T-helper 9 cell (primary cell): ENCODE data around the gene IGLL5.
"Not testable (repeated sequence)": the region's sequence is repeated elsewhere in the genome, so short reads cannot be mapped to it uniquely, and the experiment has no call there.

Experiments used
- DNase-seq: peaks from one replicate; pipeline ENCODE4 v3.0.0-alpha.2; 2020

Gene IGLL5

GRCh38 chr22:22884888-22885840 lies 2.5 kb upstream of the IGLL5 start:
- DNase-seq, result no peak

GRCh38 chr22:22886546-22886945 lies 1.1 kb upstream of the IGLL5 start:
- no peak for DNase-seq

- DNase-seq, result no peak
Measured at GRCh38 chr22:22888571-22889353, 1.1 kb downstream of the IGLL5 start.

- DNase-seq, result no peak
Measured at GRCh38 chr22:22890085-22890484, 2.5 kb downstream of the IGLL5 start.

GRCh38 chr22:22891139-22891621 lies 3.6 kb downstream of the IGLL5 start:
- no peak for DNase-seq

- DNase-seq, result no peak
Measured at GRCh38 chr22:22892096-22893052, 4.8 kb downstream of the IGLL5 start.

- no peak for DNase-seq
Measured at GRCh38 chr22:22893077-22893805, 5.6 kb downstream of the IGLL5 start.

GRCh38 chr22:22893891-22894739 lies 6.5 kb downstream of the IGLL5 start:
- no peak for DNase-seq

- no peak for DNase-seq
Measured at GRCh38 chr22:22894740-22895731, 7.4 kb downstream of the IGLL5 start.

- DNase-seq, result no peak
Measured at GRCh38 chr22:22895776-22896445, 8.3 kb downstream of the IGLL5 start.

- DNase-seq, result no peak
Measured at GRCh38 chr22:22896601-22897000, 9.0 kb downstream of the IGLL5 start.

- DNase-seq, result no peak
Measured at GRCh38 chr22:22897091-22897490, 9.5 kb downstream of the IGLL5 start.

- DNase-seq, result no peak
Measured at GRCh38 chr22:22897947-22898346, 10.3 kb downstream of the IGLL5 start.

GRCh38 chr22:22898411-22898950 lies 10.9 kb downstream of the IGLL5 start:
- not testable (repeated sequence) for DNase-seq

- DNase-seq, result not testable (repeated sequence)
Measured at GRCh38 chr22:22899342-22900080, 11.9 kb downstream of the IGLL5 start.

GRCh38 chr22:22900527-22901205 lies 13.1 kb downstream of the IGLL5 start:
- not testable (repeated sequence) for DNase-seq

- no peak for DNase-seq
Measured at GRCh38 chr22:22901578-22902218, 14.1 kb downstream of the IGLL5 start.
